Calu3 (cell line): ENCODE data around the gene TNS1. TPM values are rescaled to one million over a fixed set of nuclear protein-coding genes. Genes with fewer than 3 reads are reported as not detected.

Source experiments
- BruUV-seq: library from RNA; stranded (reverse); fragments of 400-500 nt; replicated peaks from 2 replicates; lab custom pipeline; 2021; lab: Mats Ljungman, UMichigan
- CTCF ChIA-PET: fragments of 300-600 bp; sonication (Branson Sonifier 250); formaldehyde crosslinking; loops from one replicate; lab custom pipeline; 2022; ENCODE audit warnings: antibody characterized with exemption; lab: Charles Lee
- DNase-seq: peaks from one replicate; pipeline ENCODE4 v3.0.0; 2022
- H3K27ac Mint-ChIP-seq: one replicate; pipeline ENCODE4 v1.8.0; 2022; ENCODE audit warnings: mixed read lengths; ENCODE audit not compliant: unreplicated experiment
- H3K27me3 Mint-ChIP-seq: one replicate; pipeline ENCODE4 v1.8.0; 2022; ENCODE audit warnings: mixed read lengths; ENCODE audit not compliant: unreplicated experiment
- H3K36me3 Mint-ChIP-seq: one replicate; pipeline ENCODE4 v1.8.0; 2022; ENCODE audit warnings: mild to moderate bottlenecking, moderate library complexity, mixed read lengths; ENCODE audit not compliant: insufficient read depth, unreplicated experiment
- H3K4me1 Mint-ChIP-seq: one replicate; pipeline ENCODE4 v1.8.0; 2022; ENCODE audit warnings: mild to moderate bottlenecking, low read depth, mixed read lengths; ENCODE audit not compliant: unreplicated experiment
- H3K4me3 Mint-ChIP-seq: one replicate; pipeline ENCODE4 v1.8.0; 2022; ENCODE audit warnings: mild to moderate bottlenecking, low read depth, moderate library complexity, mixed read lengths; ENCODE audit not compliant: unreplicated experiment
- H3K9me3 Mint-ChIP-seq: one replicate; pipeline ENCODE4 v1.8.0; 2022; ENCODE audit warnings: low read depth, mixed read lengths; ENCODE audit not compliant: unreplicated experiment
- intact Hi-C: fragments of 100-400 bp; cut with micrococcal nuclease; formaldehyde crosslinking; loops from one replicate; pipeline ENCODE4 v1.10.0; 2022; ENCODE audit not compliant: unreplicated experiment
- total RNA-seq: library from RNA; stranded (reverse); gene quantifications from 2 replicates; pipeline ENCODE4 v1.2.3, GENCODE V29; 2022
- TF ChIP-seq, protein P1 (sequence below): fragments of 200-600 bp; IDR thresholded peaks from one replicate; pipeline ENCODE4 v1.8.0; 2022; ENCODE audit warnings: antibody characterized with exemption; ENCODE audit not compliant: unreplicated experiment

TNS1 gene
- total RNA-seq, 1 experiment from 2014 or later: 2.2 TPM

- intact Hi-C loops: no loop called here
- no peaks in the 10 kb centered on the region for H3K9me3 Mint-ChIP-seq
- H3K27ac Mint-ChIP-seq: no peak overlapping the region
- H3K27me3 Mint-ChIP-seq: peaks cover 95% of the 10 kb centered on the region
- no peaks in the 10 kb centered on the region for H3K36me3 Mint-ChIP-seq
- H3K4me1 Mint-ChIP-seq: peaks cover 10% of the 10 kb centered on the region
- TF ChIP-seq, protein P1, sequence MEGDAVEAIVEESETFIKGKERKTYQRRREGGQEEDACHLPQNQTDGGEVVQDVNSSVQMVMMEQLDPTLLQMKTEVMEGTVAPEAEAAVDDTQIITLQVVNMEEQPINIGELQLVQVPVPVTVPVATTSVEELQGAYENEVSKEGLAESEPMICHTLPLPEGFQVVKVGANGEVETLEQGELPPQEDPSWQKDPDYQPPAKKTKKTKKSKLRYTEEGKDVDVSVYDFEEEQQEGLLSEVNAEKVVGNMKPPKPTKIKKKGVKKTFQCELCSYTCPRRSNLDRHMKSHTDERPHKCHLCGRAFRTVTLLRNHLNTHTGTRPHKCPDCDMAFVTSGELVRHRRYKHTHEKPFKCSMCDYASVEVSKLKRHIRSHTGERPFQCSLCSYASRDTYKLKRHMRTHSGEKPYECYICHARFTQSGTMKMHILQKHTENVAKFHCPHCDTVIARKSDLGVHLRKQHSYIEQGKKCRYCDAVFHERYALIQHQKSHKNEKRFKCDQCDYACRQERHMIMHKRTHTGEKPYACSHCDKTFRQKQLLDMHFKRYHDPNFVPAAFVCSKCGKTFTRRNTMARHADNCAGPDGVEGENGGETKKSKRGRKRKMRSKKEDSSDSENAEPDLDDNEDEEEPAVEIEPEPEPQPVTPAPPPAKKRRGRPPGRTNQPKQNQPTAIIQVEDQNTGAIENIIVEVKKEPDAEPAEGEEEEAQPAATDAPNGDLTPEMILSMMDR: no peak
- no TSS peak for BruUV-seq
- no peak for DNase-seq
- CTCF ChIA-PET: interaction anchor here (1.2 kb wide), 1 partner anchor 49 kb away, joined by 3 read pairs; no protein-coding TSS in a partner anchor
- H3K4me3 Mint-ChIP-seq: no peak overlapping the region
Observed at GRCh38 chr2:217944923-217945322, 57.9 kb downstream of the TNS1 start.

DNA sequence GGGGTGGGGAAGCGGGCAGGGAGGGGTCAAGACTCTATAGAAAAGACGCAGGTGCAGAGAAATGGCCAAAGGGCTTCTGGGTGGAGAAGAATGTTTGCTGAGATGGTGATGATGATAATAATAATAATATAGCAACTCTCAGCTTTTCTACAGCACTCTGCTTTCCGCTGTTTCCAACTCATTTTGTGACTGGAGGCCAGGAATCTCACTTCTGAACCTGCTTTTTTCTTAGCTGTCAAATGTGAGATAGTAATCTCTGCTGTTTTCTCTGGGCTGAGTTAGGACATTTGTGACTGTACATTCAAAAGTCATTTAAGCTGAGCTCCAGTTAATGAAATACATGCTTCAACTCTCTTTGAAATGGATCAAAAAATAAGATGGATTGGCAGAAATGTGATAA is 58.4 kb downstream of the TNS1 start:
- no TSS peak for BruUV-seq
- Mint-ChIP-seq H3K4me1 (peaks cover 10% of the 10 kb centered on the region), H3K9me3 (no peaks in the 10 kb centered on the region), H3K27ac (no peak overlapping the region), H3K27me3 (peaks cover 91% of the 10 kb centered on the region), H3K36me3 (no peaks in the 10 kb centered on the region), H3K4me3 (no peak overlapping the region)
- CTCF ChIA-PET: interaction anchor here (0.5 to 1.2 kb wide), 3 partner anchors 50 to 219 kb away, joined by 3 to 5 read pairs (median 3); no protein-coding TSS in a partner anchor
- TF ChIP-seq, protein P1: no peak
- intact Hi-C loops: no loop called here
- DNase-seq: no peak

DNA sequence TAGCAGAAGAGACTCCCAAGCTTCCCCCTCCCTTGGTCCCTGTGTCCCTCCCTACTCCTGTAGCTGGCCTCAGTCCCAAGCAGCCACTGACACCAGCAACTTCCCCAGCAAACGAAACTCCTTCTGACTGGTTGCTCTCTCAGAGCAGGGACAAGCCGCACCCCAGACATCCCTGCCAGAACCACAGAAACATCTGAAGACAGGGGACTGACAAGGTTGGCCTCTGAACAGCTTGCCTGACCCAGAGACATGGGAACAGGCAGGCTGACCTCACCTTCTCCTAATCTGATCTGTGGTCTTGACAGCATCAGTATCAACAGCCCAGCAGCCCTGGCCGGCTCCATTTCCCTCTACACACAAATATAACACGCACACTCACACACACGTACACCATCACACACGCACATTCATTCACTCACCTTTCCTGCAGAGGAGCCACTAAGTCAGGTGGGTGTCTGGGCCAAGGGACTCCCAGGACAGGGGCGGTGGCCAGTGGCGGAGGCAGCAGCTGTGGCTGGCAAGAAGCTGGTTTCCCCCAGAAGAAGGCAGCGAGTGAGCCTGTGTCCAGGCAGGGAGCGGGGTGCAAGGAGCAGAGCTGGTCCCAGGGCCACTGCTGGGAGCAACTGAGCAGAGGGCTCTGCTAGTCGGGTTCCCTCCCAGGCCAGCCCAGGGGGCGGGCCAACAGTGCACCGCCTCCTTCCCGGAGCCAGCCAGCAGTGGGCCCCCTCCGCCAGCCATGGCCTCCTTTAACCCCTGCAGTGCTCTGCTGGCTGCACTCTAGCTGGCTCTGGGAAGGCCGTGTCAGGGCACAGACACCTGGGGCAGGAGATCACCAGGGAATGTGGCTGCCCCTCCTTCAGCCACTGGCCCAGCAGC is 59.1 kb downstream of the TNS1 start:
- no peaks in the 10 kb centered on the region for H3K36me3 Mint-ChIP-seq
- peaks cover 10% of the 10 kb centered on the region for H3K4me1 Mint-ChIP-seq
- peak; percentile 60 for DNase-seq
- TF ChIP-seq, protein P1: no peak
- no TSS peak for BruUV-seq
- peaks cover 84% of the 10 kb centered on the region for H3K27me3 Mint-ChIP-seq
- CTCF ChIA-PET: interaction anchor here (0.5 to 1.2 kb wide), 6 partner anchors 9 to 219 kb away, joined by 3 to 5 read pairs (median 3); no protein-coding TSS in a partner anchor
- H3K9me3 Mint-ChIP-seq: no peaks in the 10 kb centered on the region
- intact Hi-C loops: no loop called here
- H3K4me3 Mint-ChIP-seq: no peak overlapping the region
- H3K27ac Mint-ChIP-seq: no peak overlapping the region

DNA sequence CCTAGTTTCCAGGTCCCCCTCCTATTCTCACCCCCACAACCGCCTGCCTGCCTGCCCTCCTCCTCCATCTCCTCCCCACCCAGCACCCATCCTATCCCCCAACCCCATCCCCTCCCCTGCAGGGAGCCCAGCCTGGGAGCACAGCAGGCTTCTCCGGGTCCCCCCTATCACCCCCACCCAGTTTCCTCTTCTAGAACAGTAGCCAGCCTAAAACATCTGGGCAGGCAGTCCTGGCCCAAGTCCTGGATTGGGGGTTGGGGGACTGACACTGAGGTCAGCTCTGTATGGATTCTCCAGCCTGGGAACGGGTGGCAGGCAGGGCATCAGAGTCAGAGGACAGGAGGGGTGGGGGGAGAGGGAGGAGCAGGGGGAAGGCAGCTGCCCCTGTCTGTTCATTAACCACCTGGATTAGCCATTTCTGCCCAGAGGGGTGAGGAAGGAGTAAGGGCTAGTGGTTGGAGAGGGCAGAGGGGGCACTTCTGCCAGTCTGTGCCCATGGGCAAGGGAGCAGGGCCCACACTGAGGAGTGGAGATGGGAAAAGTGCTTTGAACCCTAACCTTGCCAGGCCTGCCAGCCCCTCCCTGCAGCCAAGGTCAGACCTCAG is 60.0 kb downstream of the TNS1 start:
- TF ChIP-seq, protein P1: no peak

More for the DNA sequence above, 60.0 kb downstream of the TNS1 start:
- peaks cover 76% of the 10 kb centered on the region for H3K27me3 Mint-ChIP-seq
- intact Hi-C loops: no loop called here
- no TSS peak for BruUV-seq
- peaks cover 10% of the 10 kb centered on the region for H3K4me1 Mint-ChIP-seq
- no peaks in the 10 kb centered on the region for H3K9me3 Mint-ChIP-seq
- DNase-seq: no peak
- CTCF ChIA-PET: interaction anchor here (0.9 to 1.1 kb wide), 3 partner anchors 10 to 63 kb away, joined by 3 to 4 read pairs (median 3); no protein-coding TSS in a partner anchor
- H3K4me3 Mint-ChIP-seq: no peak overlapping the region
- H3K27ac Mint-ChIP-seq: no peak overlapping the region
- no peaks in the 10 kb centered on the region for H3K36me3 Mint-ChIP-seq
